GM21529 (cell line): ENCODE results near the gene PARD6A.

Experiments used
- ATAC-seq: cut with Tn5 transposase; IDR thresholded peaks from one replicate; pipeline ENCODE4 v1.9.1; 2021; ENCODE audit not compliant: unreplicated experiment

Gene PARD6A

DNA sequence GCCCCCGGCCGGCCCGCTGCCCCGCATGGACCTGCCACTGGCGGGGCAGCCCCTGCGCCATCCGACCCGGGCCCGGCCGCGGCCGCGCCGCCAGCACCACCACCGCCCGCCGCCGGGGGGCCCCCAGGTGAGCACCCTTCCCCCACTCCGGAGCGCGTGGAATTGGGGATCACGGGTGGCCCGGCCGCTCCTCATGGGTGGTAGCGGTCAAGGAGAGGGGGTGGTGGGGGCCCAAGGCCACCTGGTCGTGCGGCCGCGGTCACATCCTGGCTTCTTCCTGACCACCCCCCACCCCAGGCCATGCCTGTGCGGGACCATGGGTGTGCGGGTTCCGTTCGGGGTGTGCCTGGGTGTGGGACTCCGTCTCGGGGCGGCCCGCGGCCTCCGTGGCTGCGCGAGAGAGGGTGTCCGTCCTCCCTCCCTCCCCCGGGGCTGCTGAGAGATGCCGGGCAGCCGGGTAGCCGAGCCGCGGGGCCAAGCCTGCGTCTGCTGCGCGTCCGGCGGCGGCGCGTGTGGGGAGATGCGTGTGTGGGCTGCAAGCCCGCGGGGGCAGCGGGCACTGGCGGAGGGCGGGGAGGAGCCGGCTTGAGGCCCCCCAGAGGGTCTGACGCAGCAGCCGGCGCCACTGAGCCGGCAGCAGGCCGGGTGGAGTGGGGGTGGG is 7.5 kb upstream of the PARD6A start:
- ATAC-seq = no peak

DNA sequence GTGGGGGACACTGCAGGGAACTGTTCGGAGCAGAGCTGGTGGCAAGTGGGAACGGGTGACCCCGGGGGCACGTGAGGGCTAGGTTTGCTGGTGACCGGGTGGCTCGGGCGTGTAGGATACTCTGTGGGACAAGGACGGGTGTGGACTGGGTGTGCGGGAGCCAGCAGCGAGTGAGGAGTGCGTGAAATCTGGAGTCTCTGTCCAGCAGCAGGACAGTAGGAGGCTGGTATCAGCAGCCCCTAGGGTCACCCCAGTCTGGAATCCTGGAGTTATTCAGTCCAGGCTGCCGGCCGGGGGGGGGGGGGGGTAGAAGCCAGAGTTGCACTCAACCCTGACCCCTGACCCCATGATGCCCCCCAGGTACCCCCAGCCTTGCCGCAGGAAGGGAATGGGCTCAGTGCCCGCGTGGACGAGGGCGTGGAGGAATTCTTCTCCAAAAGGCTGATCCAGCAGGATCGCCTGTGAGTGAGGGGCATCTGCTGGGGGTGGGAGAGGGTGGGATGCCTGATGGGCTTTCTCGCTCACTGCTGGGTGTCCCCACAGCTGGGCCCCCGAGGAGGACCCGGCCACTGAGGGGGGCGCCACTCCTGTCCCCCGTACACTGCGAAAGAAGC is 6.9 kb upstream of the PARD6A start:
- ATAC-seq = no peak

DNA sequence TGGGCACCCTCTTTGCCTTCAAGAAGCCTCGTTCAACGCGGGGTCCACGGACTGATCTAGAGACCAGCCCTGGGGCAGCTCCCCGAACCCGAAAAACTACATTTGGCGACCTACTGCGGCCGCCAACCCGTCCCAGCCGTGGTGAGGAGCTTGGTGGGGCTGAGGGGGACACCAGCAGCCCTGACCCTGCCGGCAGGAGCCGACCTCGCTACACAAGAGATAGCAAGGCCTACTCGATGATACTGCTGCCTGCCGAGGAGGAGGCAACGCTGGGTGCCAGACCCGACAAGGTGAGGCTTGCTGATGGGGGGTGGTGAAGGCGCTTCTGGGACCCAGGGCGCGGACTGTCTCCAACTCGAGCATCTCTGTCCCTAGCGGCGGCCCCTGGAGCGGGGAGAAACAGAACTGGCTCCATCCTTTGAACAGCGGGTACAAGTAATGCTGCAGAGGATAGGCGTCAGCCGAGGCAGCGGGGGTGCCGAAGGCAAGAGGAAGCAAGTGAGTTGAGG is 6.3 kb upstream of the PARD6A start:
- ATAC-seq = no peak

DNA sequence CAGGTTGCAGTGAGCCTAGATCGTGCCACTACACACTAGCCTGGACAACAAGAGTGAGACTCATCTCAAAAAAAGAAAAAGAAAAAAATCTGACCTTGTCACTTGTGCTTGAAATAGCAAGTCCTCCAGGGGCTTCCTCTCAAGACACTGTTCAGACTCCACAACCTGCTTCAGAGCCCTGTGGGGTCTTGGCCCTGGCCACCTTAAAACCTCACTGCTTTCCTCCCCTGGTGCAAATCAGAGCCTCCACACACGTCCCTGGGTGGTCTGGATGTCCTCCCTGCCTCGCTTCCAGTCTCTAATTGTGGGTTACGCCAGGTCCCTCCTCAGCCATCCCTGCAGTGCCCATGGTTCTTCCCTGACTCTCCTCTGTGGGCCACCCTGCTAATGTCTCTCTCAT is 5.4 kb upstream of the PARD6A start:
- no peak for ATAC-seq

DNA sequence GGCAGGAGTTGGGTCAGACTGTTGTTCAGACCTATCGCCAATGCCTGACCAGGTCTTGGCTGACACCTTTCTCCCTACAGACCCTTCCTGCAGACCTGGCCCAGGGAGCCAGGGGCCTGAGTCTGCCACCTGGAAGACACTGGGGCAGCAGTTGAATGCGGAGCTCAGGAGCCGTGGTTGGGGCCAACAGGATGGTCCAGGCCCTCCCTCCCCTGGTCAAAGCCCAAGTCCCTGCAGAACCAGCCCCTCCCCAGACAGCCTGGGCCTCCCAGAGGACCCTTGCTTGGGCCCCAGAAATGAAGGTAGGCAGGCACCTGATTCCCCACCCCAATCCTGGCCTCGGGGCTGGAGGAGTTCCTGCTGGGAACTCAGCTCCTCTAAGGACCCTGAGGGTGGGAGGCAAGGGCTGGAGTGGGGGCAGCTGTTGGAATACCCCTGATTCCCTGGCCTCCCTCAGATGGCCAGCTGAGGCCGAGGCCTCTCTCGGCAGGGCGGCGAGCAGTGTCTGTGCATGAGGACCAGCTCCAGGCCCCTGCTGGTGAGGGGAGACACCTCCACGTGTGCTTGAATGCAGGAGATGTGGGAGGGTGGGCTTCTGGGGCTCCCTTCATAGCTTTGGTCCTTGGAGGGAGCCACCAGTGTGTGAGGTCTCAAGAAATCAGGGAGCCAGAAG is 4.3 kb upstream of the PARD6A start:
- ATAC-seq = no peak

DNA sequence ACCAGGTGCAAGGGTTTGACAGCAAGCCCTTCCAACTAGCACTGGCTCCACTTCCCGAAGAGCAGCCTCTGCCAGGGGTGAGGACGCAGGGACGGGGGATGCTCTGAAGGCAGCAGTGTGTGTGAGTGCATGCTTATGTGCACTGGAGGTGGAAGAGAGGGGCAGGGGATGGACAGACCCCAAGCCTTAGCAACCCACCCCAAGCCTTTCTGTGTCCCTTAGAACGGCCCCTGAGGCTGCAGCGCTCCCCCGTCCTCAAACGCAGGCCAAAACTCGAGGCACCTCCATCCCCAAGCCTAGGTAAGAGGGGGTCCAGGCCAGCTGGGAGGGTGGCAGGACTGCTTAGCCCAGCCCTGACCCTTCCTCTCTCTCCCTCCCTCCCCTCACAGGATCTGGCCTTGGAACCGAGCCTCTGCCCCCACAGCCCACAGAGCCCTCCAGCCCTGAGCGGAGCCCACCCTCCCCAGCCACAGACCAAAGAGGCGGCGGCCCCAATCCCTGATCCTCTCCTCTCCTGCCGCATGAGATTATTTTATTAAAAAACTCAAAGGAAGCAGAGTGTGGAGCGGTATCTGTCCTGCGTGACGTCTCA is 3.6 kb upstream of the PARD6A start:
- no peak for ATAC-seq

DNA sequence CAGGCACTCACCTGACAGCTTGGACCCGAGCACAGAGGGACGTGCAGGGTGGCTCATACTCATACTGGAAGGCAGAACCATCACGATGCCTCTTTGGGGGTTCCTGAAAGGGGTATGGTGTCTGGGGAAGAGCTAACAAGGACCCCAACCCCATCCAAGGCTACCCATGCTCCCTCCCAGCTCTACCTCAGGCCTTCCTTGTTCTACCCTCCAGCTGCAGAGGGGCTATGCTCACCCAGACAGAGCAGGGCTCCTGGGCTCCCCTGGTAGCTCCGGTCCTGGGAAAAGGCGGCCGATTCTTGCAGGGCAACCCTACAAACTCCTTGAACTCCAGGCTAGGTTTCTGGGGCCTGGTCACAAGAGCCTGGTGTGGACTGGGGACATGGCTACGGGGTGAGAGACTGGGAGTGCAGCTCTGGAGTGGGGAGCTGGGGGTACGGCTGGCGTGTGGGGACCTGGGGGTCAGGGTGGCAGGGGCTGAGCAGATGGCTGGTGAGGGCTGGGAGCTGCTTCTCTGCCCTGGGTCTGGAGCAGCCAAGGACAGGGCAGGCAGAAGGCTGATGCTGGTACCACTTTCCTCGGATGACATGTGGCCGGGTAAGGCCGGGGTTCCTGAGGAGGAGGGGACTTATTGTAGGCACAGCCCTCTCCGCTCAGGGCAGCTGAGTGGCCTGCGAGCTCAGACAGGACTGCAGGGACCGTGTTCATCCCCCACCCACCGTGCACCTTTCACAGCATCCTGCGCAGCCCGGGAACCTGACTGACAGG is 2.8 kb upstream of the PARD6A start:
- ATAC-seq = no peak

DNA sequence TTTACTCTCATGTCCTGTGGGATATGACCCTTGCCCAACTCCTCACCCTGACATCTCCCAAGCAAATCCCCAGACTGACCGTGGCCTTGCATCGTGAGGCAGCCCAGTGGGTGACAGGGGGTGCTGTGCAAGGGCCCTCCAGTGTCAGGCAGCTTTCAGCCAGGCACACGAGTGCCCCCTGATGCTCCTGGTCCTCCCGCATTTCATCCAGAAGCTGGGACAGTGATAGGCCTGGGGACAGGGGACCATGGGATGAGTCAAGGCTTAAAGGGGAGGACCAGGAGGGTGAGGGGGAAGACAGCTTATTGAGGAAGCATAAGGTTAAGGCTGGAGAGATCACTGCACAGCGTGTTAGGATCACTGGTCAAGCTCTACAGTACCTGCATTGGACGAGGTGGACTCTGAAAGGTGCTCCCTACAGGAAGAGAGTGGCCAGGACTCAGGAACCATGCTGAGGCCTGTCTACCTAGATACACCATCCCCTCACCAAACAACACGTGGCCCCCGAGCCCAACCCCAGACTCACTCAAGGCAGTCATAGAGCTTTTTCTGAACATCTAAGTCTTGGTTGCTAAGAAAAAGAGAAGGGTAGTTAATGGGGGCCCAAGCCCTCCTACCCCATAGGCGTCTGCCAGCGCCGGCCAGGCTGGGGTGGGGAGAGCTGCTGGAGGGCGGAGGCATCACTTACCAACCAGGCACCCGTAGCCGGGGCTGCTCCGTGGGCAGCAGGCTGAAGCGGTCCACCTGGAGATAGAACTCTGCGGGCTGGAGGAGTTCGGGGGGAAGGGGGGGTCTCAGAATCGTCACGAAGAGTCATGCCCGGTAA is 1.7 kb upstream of the PARD6A start:
- no peak for ATAC-seq

DNA sequence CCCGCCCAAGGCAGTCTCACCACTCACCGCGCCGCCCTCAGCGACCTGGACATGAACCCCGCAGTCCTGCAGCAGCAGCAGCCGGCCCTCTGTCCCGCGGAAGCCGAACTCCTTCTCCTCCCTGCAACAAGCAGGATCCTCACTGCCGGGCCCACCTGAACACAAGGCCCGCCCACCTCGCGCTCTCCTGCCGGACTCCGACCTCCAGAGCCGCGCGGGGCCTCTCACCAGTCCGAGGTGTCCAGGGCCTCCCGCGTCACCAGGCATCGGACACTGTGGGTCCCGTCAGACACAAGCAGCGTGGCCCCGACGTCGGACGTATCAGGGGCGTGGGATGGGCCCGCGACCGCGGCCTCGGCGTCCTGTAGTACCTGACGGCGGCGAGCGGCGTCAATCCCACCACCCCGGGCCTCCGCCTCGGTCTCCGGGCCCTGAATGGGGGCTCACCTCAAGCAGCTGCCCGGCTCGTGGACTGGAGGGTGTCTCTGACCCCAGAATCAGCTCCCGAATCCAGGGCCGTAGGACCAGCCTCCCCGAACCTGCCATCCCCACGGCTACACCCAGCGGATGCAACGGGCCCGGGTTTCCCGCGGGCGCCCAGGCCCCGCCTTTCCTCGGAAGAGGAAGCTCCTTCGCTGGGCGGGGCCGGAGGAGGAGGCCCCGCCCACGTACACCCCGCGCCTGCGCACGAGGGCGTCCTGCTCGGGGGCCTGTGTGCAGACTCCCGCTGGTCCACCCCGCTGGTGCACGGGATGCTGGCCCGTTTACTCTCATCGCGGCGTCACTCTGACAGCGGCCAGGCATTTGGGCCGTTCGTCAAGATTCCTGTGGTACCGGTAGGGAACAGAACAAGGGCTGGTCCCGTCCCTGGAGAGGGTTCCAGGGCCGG is 841 bp upstream of the PARD6A start, which contains the start of gene ACD:
ACD (minus strand) TSS at position 586 of the 889 bp plus-strand sequence; CDS start at position 546, 40 bp downstream.
- peak; percentile 43 for ATAC-seq

DNA sequence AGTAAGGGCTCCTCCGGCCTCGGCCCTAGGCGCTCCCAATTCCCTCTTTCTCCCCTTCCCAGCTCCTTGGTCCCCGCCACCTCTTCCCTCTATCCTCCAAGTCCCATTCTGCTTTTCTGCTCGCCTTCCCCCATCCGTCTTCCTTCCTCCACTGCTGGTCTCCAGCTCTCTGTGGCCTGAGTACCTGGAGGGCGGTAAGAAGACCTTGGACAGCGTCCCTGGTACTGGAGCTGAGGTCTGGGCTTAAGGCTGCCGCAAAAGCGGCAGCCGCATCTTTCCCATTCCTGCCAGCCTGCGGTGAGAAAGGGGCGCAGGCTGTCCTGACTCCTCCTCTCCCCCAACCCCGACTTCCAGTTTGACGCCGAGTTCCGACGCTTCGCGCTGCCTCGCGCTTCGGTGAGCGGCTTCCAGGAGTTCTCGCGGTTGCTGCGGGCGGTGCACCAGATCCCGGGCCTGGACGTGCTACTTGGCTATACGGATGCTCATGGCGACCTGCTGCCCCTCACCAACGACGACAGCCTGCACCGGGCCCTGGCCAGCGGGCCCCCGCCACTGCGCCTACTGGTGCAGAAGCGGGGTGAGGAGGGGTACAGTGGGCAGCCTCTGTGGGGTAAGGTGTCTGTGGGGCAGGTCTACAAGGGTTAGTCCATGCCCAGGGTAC is 471 bp downstream of the PARD6A start:
- no peak for ATAC-seq

DNA sequence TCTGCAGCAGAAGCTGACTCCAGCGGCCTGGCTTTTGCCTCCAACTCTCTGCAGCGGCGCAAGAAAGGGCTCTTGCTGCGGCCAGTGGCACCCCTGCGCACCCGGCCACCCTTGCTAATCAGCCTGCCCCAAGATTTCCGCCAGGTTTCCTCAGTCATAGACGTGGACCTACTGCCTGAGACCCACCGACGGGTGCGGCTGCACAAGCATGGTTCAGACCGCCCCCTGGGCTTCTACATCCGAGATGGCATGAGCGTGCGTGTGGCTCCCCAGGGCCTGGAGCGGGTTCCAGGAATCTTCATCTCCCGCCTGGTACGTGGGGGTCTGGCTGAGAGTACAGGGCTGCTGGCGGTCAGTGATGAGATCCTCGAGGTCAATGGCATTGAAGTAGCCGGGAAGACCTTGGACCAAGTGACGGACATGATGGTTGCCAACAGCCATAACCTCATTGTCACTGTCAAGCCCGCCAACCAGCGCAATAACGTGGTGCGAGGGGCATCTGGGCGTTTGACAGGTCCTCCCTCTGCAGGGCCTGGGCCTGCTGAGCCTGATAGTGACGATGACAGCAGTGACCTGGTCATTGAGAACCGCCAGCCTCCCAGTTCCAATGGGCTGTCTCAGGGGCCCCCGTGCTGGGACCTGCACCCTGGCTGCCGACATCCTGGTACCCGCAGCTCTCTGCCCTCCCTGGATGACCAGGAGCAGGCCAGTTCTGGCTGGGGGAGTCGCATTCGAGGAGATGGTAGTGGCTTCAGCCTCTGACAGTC is 1.3 kb downstream of the PARD6A start:
- no peak for ATAC-seq

DNA sequence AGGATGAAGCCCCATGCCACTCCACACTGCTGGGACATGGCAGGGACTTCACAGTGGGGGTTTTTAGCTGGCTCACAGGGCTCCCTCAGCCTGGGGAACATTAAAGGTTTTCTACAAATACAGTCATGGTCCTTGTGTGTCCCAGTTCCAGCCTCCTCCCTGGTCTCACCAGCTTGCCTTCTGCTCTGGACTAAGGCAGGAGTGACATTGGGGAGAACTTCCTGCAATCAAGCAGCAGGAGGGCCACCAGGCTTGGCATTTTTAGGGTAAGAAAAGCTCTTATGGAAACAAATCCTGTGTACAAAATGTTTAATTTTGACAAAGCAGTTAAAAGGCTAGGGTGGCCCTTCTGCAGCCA is 1.9 kb downstream of the PARD6A start:
- ATAC-seq = no peak

DNA sequence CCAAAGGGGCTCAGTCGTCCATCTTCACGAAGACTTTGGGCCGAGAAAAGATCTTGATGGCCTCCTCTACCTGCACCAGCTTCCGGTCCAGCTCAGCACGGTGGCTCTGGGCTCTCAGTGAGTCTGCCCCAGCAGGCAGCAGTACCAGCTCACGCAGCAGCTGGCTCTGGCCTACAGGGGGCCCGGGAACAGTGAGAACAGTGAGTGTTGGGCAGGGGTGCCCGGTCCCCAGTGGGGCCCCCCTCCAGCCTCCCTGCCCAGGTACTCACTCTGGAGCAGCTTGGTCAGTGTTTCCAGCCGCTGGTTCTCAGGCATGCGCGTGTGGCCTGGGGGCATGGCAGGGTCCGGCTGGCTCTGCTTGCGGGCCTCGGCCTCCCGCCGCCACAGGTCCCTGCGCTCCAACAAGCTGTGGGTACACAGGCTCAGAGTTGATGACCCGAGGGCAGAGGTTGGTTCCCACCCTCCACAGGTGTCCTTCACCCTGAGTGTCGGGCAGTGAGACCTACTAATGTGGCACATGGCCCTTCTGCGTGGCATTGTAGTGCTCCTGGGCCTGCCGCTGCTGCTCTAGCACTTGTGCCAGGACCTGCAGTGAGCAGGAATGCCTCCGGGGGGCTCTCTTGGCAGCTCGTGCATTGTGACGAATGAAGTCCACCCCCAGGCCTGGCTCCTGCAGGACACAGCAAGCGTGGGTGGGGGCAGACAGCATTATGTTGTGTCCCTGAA is 2.6 kb downstream of the PARD6A start:
- no peak for ATAC-seq

DNA sequence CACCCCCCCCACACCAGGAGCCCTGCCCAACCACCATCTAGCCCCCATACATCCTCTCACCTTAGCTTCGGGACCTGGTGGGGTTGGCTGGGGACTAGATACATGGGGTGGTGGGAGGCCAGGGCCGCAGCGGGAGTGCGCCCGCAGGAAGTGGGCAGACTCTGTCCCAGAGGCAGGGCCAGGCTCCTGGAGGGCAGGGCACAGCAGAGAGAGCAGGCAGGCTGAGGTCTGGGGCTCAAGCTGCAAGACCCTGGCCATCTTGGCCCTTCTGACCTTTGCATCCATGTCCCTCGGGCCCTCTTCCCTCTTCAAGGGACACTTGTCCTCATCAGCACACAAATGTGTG is 3.1 kb downstream of the PARD6A start:
- no peak for ATAC-seq

DNA sequence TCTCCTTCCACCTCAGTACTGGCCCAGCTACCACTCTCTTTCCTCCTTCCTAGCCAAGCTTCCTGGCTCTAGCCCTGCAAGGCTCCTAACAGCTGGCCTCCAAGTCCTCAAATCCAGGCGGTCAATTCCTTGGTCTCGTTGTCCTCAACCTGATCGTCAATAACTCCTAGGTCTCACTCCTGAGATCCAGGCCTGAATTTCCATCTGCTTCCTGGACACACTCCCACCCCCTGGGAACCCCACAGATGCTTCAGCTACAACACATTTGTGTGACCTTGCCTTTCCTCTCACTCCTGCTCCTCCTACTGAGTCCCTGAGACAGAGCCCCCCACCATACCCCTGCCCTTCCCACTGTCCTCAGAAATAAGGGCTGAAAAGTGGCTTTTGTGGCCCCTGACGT is 3.5 kb downstream of the PARD6A start:
- ATAC-seq = no peak

DNA sequence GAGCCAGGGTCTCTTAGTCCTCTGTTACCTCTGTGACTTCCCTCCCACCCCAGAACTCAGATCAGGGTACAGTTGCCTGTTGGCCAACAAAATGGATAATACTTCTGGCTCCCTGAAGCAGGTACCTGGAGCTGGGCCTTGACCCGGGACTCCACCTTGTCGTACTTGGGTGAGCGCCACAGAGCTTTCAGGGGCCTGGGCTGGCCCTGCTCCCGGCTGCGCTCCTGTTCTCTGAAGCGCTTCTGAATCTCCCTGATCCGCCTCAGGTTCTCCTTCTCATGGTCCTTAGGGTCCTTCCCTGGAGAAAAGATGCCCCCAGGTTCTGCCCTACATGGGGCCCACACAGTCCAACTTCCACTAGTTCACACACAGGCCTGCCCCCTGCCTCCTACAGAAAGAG is 4.1 kb downstream of the PARD6A start:
- no peak for ATAC-seq

DNA sequence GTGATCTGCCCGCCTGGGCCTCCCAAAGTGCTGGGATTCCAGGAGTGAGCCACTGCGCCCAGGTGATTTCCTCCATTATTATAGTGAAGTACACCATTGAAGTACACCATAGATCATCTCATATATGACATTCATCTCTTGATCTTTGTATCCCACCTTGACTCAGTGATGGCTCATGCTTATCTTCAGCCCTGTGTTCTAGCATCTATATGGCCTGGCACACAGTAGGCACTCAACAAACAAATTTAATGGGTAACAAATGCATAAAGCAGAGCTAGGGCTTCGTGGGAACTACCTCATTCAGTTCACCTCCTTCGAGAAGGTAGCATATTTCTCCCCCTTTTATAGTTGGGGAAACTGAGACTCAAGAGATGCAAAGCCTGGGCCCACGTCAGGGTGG is 4.8 kb downstream of the PARD6A start:
- no peak for ATAC-seq
